Measurements from ENCODE around the gene ARHGAP22.

Gene ARHGAP22

GRCh38 chr10:48550071-48550691 is 54.7 kb downstream of the ARHGAP22 start:
- TF ChIP-seq POLR2AphosphoS5 (IDR thresholded peaks at IDR 0.05; ENCODE audit: low read depth, low read length) (no peak), POU2F2 (IDR thresholded peaks at IDR 0.05; ENCODE audit: low read depth, low read length) (no peak), POLR2A (IDR thresholded peaks at IDR 0.05; ENCODE audit: low read depth, low read length) (no peak), SPI1 (IDR thresholded peaks at IDR 0.05; ENCODE audit: low read depth, low read length) (no peak)
- FAIRE-seq (no peak), DNase-seq (ENCODE audit: insufficient read length, low spot score) (no peak)

- FAIRE-seq, result no peak
- no peak for DNase-seq (ENCODE audit: insufficient read length, low spot score)
- TF ChIP-seq PAX5 (IDR thresholded peaks at IDR 0.05; ENCODE audit: insufficient read depth, low read length, severe bottlenecking) (no peak), POLR2AphosphoS5 (IDR thresholded peaks at IDR 0.05; ENCODE audit: low read depth, low read length) (no peak), SPI1 (IDR thresholded peaks at IDR 0.05; ENCODE audit: low read depth, low read length) (no peak), POLR2A (IDR thresholded peaks at IDR 0.05; ENCODE audit: low read depth, low read length) (no peak), TAF1 (IDR thresholded peaks at IDR 0.05; ENCODE audit: low read depth, low read length) (no peak), POU2F2 (IDR thresholded peaks at IDR 0.05; ENCODE audit: low read depth, low read length) (no peak)
Measured at GRCh38 chr10:48549236-48549635, 55.6 kb downstream of the ARHGAP22 start.

- TF ChIP-seq POLR2AphosphoS5 (IDR thresholded peaks at IDR 0.05; ENCODE audit: low read depth, low read length) (no peak), SPI1 (IDR thresholded peaks at IDR 0.05; ENCODE audit: low read depth, low read length) (no peak), TAF1 (IDR thresholded peaks at IDR 0.05; ENCODE audit: low read depth, low read length) (no peak), POU2F2 (IDR thresholded peaks at IDR 0.05; ENCODE audit: low read depth, low read length) (no peak), POLR2A (IDR thresholded peaks at IDR 0.05; ENCODE audit: low read depth, low read length) (no peak), PAX5 (IDR thresholded peaks at IDR 0.05; ENCODE audit: insufficient read depth, low read length, severe bottlenecking) (no peak)
- peak; percentile 28 for FAIRE-seq
- no peak for DNase-seq (ENCODE audit: insufficient read length, low spot score)
Measured at GRCh38 chr10:48548531-48549135, 56.2 kb downstream of the ARHGAP22 start.

GRCh38 chr10:48547981-48548380 is 56.9 kb downstream of the ARHGAP22 start:
- no peak for FAIRE-seq
- no peak for DNase-seq (ENCODE audit: insufficient read length, low spot score)
- TF ChIP-seq TAF1 (IDR thresholded peaks at IDR 0.05; ENCODE audit: low read depth, low read length) (no peak), POU2F2 (IDR thresholded peaks at IDR 0.05; ENCODE audit: low read depth, low read length) (no peak)

- FAIRE-seq (no peak), DNase-seq (ENCODE audit: insufficient read length, low spot score) (no peak)
- no peak for TF ChIP-seq POU2F2 (IDR thresholded peaks at IDR 0.05; ENCODE audit: low read depth, low read length)
- TF ChIP-seq POLR2AphosphoS5 (IDR thresholded peaks at IDR 0.05; ENCODE audit: low read depth, low read length), result no peak
- no peak for TF ChIP-seq POLR2A (IDR thresholded peaks at IDR 0.05; ENCODE audit: low read depth, low read length)
- no peak for TF ChIP-seq TAF1 (IDR thresholded peaks at IDR 0.05; ENCODE audit: low read depth, low read length)
- TF ChIP-seq PAX5 (IDR thresholded peaks at IDR 0.05; ENCODE audit: insufficient read depth, low read length, severe bottlenecking), result no peak
Measured at GRCh38 chr10:48547061-48547895, 57.6 kb downstream of the ARHGAP22 start.

- DNase-seq (ENCODE audit: insufficient read length, low spot score) (no peak), FAIRE-seq (no peak)
- TF ChIP-seq POLR2AphosphoS5 (IDR thresholded peaks at IDR 0.05; ENCODE audit: low read depth, low read length), result no peak
Measured at GRCh38 chr10:48545462-48546145, 59.3 kb downstream of the ARHGAP22 start.

DNA sequence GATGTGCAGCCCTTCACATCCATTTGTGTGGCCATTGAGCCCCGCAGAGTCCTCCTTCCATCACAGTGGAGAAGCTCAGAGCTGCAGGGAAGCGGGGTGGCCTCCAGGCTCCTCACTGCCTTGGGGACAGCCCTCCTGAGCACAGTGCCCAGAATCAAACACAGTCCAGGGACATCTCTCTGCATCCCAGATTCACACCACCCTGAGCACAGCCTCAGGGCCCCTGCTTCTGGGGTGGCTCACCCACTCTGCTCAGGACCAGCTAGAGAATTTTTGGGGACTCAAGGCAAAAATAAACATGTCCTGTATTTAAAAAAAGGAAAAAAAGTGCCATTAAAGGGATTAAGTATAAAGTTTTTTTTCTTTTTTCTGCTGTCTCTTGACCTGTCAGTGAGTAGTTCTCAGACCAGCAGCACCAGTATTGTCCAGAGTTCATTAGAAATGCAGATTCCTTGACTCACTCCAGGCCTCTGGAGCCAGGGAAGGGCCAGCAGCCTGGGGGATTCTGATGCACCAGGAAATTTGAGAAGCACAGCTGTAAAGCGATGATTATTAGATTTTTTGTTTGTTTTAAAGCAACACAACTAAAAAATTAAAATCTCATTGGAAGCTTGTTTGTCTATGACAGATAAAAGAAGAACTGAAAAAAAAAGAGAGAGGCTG is 61.6 kb downstream of the ARHGAP22 start:
- DNase-seq (ENCODE audit: insufficient read length, low spot score) (no peak), FAIRE-seq (no peak)
- TF ChIP-seq PAX5 (IDR thresholded peaks at IDR 0.05; ENCODE audit: insufficient read depth, low read length, severe bottlenecking), result no peak
- no peak for TF ChIP-seq POU2F2 (IDR thresholded peaks at IDR 0.05; ENCODE audit: low read depth, low read length)
- TF ChIP-seq POLR2A (IDR thresholded peaks at IDR 0.05; ENCODE audit: low read depth, low read length), result no peak
- TF ChIP-seq TAF1 (IDR thresholded peaks at IDR 0.05; ENCODE audit: low read depth, low read length), result no peak
- TF ChIP-seq SPI1 (IDR thresholded peaks at IDR 0.05; ENCODE audit: low read depth, low read length), result no peak
- TF ChIP-seq POLR2AphosphoS5 (IDR thresholded peaks at IDR 0.05; ENCODE audit: low read depth, low read length), result no peak

- TF ChIP-seq POLR2AphosphoS5 (IDR thresholded peaks at IDR 0.05; ENCODE audit: low read depth, low read length) (no peak), POLR2A (IDR thresholded peaks at IDR 0.05; ENCODE audit: low read depth, low read length) (no peak), SPI1 (IDR thresholded peaks at IDR 0.05; ENCODE audit: low read depth, low read length) (no peak), POU2F2 (IDR thresholded peaks at IDR 0.05; ENCODE audit: low read depth, low read length) (no peak), PAX5 (IDR thresholded peaks at IDR 0.05; ENCODE audit: insufficient read depth, low read length, severe bottlenecking) (no peak), TAF1 (IDR thresholded peaks at IDR 0.05; ENCODE audit: low read depth, low read length) (no peak)
- FAIRE-seq (no peak), DNase-seq (ENCODE audit: insufficient read length, low spot score) (no peak)
Measured at GRCh38 chr10:48542471-48543181, 62.2 kb downstream of the ARHGAP22 start.
